Gastrocnemius medialis (tissue), 4 donors: ENCODE data around the gene RPS6KC1.

Experiments used
- CTCF ChIP-seq, 5 experiments: fragments of 450-650 bp in 3 of 5; fragments of 200-600 bp in 2 of 5; sonication (generic) in 2 of 5; IDR thresholded peaks in 4 of 5; conservative IDR thresholded peaks in 1 of 5; 1 replicate in 4 of 5; 2 replicates in 1 of 5; pipeline ENCODE4 v1.5.1; 2016 to 2019; ENCODE audit warnings: antibody characterized with exemption in 5 of 5, mild to moderate bottlenecking in 3 of 5, moderate library complexity in 3 of 5
- POLR2A ChIP-seq, 2 donors: fragments of 450-650 bp; IDR thresholded peaks; one replicate each; pipeline ENCODE4 v1.6.1; 2017; ENCODE audit warnings: antibody characterized with exemption in 2 of 2, mild to moderate bottlenecking in 2 of 2, moderate library complexity in 2 of 2

- TF ChIP-seq CTCF (IDR thresholded peaks at IDR 0.05 in 4 of 5, conservative IDR thresholded peaks at IDR 0.05 in 1 of 5) (no peak), POLR2A (IDR thresholded peaks at IDR 0.05) (no peak)
These were observed 228.4 kb downstream of the RPS6KC1 start for GRCh38 chr1:213279410-213279809.
